HG03025 (cell line): ENCODE results near the gene TUBB8.
"Not testable (repeated sequence)": the region's sequence is repeated elsewhere in the genome, so short reads cannot be mapped to it uniquely, and the experiment has no call there.

Source experiments
- ATAC-seq: cut with Tn5 transposase; IDR thresholded peaks from one replicate; pipeline ENCODE4 v1.9.1; 2021; ENCODE audit warnings: mild to moderate bottlenecking, moderate library complexity; ENCODE audit not compliant: unreplicated experiment, low FRiP score

Gene TUBB8

GRCh38 chr10:48996-49395, at the start of gene TUBB8:
TUBB8 (minus strand) TSS chr10:49296; CDS start chr10:49238, 58 bp downstream.
- ATAC-seq, result no peak

GRCh38 chr10:96466-96865, 47.4 kb upstream of the TUBB8 start:
- ATAC-seq, result no peak

GRCh38 chr10:95356-96115, 46.4 kb upstream of the TUBB8 start:
- no peak for ATAC-seq

GRCh38 chr10:94613-95012, 45.5 kb upstream of the TUBB8 start:
- ATAC-seq, result no peak

GRCh38 chr10:92846-93245, 43.8 kb upstream of the TUBB8 start:
- no peak for ATAC-seq

GRCh38 chr10:92153-92552, 43.1 kb upstream of the TUBB8 start:
- ATAC-seq, result no peak

- no peak for ATAC-seq
These were observed 42.2 kb upstream of the TUBB8 start for GRCh38 chr10:91313-91712.

GRCh38 chr10:90161-90560, 41.1 kb upstream of the TUBB8 start:
- ATAC-seq, result no peak

- no peak for ATAC-seq
These were observed 40.2 kb upstream of the TUBB8 start for GRCh38 chr10:89248-89647.

- ATAC-seq, result no peak
These were observed 39.2 kb upstream of the TUBB8 start for GRCh38 chr10:88253-88652.

- no peak for ATAC-seq
These were observed 38.3 kb upstream of the TUBB8 start for GRCh38 chr10:87177-88080.

GRCh38 chr10:86031-86430, 36.9 kb upstream of the TUBB8 start:
- ATAC-seq, result no peak

GRCh38 chr10:85044-85443, 35.9 kb upstream of the TUBB8 start:
- ATAC-seq, result no peak

- no peak for ATAC-seq
These were observed 34.9 kb upstream of the TUBB8 start for GRCh38 chr10:83930-84530.

GRCh38 chr10:80477-81105, 31.5 kb upstream of the TUBB8 start:
- ATAC-seq, result no peak

GRCh38 chr10:79532-80215, 30.6 kb upstream of the TUBB8 start:
- no peak for ATAC-seq

- no peak for ATAC-seq
These were observed 29.5 kb upstream of the TUBB8 start for GRCh38 chr10:78556-78955.

- ATAC-seq, result not testable (repeated sequence)
These were observed 25.1 kb upstream of the TUBB8 start for GRCh38 chr10:74266-74621.

GRCh38 chr10:73543-74265, 24.6 kb upstream of the TUBB8 start:
- not testable (repeated sequence) for ATAC-seq

GRCh38 chr10:68156-68555, 19.1 kb upstream of the TUBB8 start:
- ATAC-seq, result not testable (repeated sequence)
